AG09309 (cell line): ENCODE data around the gene ASIC1.

ENCODE experiments used
- DNase-seq: peaks from one replicate; pipeline ENCODE4 v3.0.0-alpha.2; 2010; ENCODE audit warnings: low read depth
- H3K4me3 ChIP-seq: 2 replicates; pipeline ENCODE4 v1.5.1; 2011; ENCODE audit warnings: mild to moderate bottlenecking, low read depth, low read length, moderate library complexity; ENCODE audit not compliant: control insufficient read depth
- TF ChIP-seq, protein P1 (sequence below): IDR thresholded peaks from 2 replicates; pipeline ENCODE4 v1.5.1; 2011; ENCODE audit warnings: mild to moderate bottlenecking, low read depth, low read length, inconsistent platforms; ENCODE audit not compliant: insufficient read depth, control insufficient read depth; ENCODE audit errors: missing control alignments

Gene ASIC1

DNA sequence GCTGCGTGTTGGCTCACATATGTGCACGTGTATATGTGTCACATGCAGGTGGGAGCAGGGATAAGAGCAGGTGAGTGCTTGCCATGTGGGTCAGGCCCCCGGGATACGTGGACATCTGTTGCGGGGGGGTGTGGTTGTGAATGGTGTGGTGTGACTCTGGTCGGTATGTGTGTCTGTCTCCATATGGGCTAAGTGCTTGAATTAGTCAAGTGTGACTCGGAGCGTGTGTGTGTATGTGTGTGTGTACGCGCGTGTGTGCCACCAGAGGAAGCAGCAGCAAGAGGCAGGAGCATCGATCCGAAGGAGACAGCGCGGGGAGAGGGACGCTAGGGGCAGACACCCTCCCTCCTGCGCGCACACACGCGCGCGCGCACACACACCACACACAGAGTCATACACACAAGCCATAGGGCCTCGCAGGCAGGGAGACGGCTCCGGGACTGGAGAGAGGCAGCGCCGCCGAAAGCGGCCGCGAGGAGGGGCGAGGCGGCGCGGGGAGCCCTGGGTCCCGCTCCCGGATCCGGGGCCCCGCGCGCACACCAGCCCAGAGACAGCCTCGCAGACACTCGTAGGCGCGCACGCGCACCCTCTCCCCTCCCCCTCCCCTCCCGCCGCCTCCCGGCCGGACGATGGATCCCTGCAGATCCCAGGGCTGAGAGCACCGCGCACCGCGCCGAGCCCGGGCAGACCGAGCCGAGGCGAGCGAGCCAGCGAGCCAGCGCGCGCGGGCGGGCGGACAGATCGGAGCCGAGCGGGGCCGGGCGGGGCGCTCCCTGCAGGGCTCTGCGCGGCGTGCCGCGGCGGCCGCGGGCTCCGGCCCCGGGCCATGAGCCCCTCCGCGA lies at the start of gene ASIC1:
ASIC1 (plus strand) TSS at position 597 of the 842 bp plus-strand sequence. CDS start 1,171 bp downstream, outside the sequence.
- TF ChIP-seq, protein P1, sequence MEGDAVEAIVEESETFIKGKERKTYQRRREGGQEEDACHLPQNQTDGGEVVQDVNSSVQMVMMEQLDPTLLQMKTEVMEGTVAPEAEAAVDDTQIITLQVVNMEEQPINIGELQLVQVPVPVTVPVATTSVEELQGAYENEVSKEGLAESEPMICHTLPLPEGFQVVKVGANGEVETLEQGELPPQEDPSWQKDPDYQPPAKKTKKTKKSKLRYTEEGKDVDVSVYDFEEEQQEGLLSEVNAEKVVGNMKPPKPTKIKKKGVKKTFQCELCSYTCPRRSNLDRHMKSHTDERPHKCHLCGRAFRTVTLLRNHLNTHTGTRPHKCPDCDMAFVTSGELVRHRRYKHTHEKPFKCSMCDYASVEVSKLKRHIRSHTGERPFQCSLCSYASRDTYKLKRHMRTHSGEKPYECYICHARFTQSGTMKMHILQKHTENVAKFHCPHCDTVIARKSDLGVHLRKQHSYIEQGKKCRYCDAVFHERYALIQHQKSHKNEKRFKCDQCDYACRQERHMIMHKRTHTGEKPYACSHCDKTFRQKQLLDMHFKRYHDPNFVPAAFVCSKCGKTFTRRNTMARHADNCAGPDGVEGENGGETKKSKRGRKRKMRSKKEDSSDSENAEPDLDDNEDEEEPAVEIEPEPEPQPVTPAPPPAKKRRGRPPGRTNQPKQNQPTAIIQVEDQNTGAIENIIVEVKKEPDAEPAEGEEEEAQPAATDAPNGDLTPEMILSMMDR = no peak
- peak within 1 kb of the TSS; percentile 61 for H3K4me3 ChIP-seq
- no peak for DNase-seq

GRCh38 chr12:50013361-50014147 lies 43.8 kb upstream of the ASIC1 start:
- DNase-seq = no peak
- H3K4me3 ChIP-seq = no peak overlapping the region
- TF ChIP-seq, protein P1 = no peak

DNA sequence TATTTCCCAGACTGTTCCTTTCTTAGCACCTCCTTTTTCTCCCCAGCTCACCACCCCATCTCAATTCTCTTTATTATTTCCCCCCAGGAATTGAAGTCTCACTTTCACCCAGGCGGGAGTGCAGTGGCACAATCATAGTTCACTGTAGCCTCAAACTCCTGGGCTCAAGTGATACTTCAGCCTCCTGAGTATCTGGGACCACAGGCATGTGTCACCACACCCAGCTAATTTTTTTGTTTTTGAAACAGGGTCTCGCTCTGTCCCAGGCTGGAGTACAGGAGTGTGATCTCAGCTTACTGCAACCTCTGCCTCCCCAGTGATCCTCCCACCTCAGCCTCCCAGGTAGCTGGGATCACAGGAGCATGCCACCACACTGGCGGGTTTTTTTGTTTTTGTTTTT lies 43.1 kb upstream of the ASIC1 start:
- H3K4me3 ChIP-seq = no peak overlapping the region
- TF ChIP-seq, protein P1 = no peak
- no peak for DNase-seq

GRCh38 chr12:50016501-50017475 lies 40.6 kb upstream of the ASIC1 start:
- TF ChIP-seq, protein P1 = no peak
- DNase-seq = peak; percentile 71
- H3K4me3 ChIP-seq = no peak overlapping the region

DNA sequence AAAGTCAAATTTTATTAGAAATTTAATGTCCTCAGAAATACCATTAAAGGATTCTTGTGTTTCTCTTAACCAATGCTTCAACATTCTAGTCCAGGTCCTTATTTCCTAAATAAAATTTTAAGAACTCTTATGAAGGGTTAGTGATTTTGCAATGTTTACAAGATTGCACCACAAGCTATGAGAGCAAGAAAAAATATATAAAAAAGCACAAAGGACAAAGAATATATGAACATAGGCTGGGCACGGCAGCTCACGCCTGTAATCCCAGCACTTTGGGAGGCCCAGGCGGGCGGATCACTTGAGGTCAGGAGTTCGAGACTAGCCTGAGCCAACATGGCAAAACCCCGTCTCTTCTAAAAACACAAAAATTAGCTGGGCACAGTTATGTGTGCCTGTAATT lies 39.8 kb upstream of the ASIC1 start:
- H3K4me3 ChIP-seq = no peak overlapping the region
- peak; percentile 52 for DNase-seq
- TF ChIP-seq, protein P1 = no peak

DNA sequence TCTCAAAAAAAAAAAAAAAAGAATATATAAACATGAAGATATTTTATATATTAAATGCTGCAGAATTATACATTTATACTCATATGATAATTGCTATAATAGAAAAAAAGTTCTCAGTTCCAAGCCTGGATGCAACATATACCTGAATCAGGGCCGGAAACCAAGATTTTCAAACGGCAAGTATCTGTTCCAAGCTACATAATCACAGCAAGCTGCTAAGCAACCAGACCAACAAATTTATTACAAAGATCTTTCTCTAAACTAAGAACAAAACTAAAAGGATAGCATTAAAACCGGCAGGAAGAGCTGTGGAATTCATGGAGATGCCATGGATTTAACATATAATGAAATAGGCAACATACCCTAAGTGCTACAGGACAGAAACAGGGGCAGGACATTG lies 39.2 kb upstream of the ASIC1 start:
- no peak for DNase-seq
- TF ChIP-seq, protein P1 = no peak
- no peak overlapping the region for H3K4me3 ChIP-seq
